IMR-90 (cell line): ENCODE data around the gene PKD1L1. TPM values are rescaled to one million over a fixed set of nuclear protein-coding genes. Genes with fewer than 3 reads are reported as not detected.

Source experiments
- ATAC-seq: fragments of 200-7000 bp; cut with Tn5 transposase; 2 replicates; pipeline ENCODE4 v1.9.1; 2020; ENCODE audit warnings: low read depth, mild to moderate bottlenecking, moderate library complexity
- BruUV-seq: library from RNA; stranded (reverse); fragments of 400-500 nt; replicated peaks from 2 replicates; lab custom pipeline; 2021; lab: Mats Ljungman, UMichigan
- CTCF ChIA-PET: fragments of 300-600 bp; formaldehyde crosslinking; extraction: SDS; loops from one replicate; lab custom pipeline; 2021; ENCODE audit warnings: antibody characterized with exemption; lab: Yijun Ruan, JAX
- POLR2A ChIA-PET: fragments of 300-600 bp; sonication (Branson Sonifier 250); formaldehyde crosslinking; loops from one replicate; lab custom pipeline; 2022; ENCODE audit warnings: antibody characterized with exemption; ENCODE audit not compliant: unreplicated experiment; lab: Charles Lee
- DNase-seq: peaks from one replicate; pipeline ENCODE4 v3.0.0; 2013
- H2AFZ ChIP-seq: replicated peaks from 2 replicates; pipeline ENCODE3; 2013; ENCODE audit warnings: low read length, mild to moderate bottlenecking; ENCODE audit not compliant: poor library complexity
- H2AK5ac ChIP-seq: 2 replicates; pipeline ENCODE4 v1.6.1; 2013; ENCODE audit warnings: low read depth, low read length, inconsistent platforms
- H2AK9ac ChIP-seq: replicated peaks from 2 replicates; pipeline ENCODE3; 2013; ENCODE audit warnings: mild to moderate bottlenecking, low read depth, low read length, moderate library complexity; ENCODE audit not compliant: poor library complexity
- H2BK120ac ChIP-seq: 2 replicates; pipeline ENCODE4 v1.6.1; 2013; ENCODE audit warnings: low read depth, low read length, inconsistent platforms
- H2BK15ac ChIP-seq: 3 replicates; pipeline ENCODE4 v1.6.1; 2013; ENCODE audit warnings: low read depth, low read length, inconsistent platforms
- H2BK20ac ChIP-seq: 2 replicates; pipeline ENCODE4 v1.6.1; 2013; ENCODE audit warnings: low read depth, mild to moderate bottlenecking, inconsistent platforms, low read length, moderate library complexity
- H2BK5ac ChIP-seq: 2 replicates; pipeline ENCODE4 v1.6.1; 2013; ENCODE audit warnings: mild to moderate bottlenecking, low read depth, low read length, inconsistent platforms; ENCODE audit not compliant: poor library complexity, severe bottlenecking
- H3K14ac ChIP-seq: replicated peaks from 2 replicates; pipeline ENCODE4 v1.6.1; 2013; ENCODE audit warnings: low read depth, low read length, inconsistent platforms
- H3K18ac ChIP-seq: 2 replicates; pipeline ENCODE4 v1.6.1; 2013; ENCODE audit warnings: low read depth, low read length, control low read depth
- H3K23ac ChIP-seq: 2 replicates; pipeline ENCODE4 v1.6.1; 2013; ENCODE audit warnings: low read depth, low read length, inconsistent platforms
- H3K27ac ChIP-seq: 2 replicates; pipeline ENCODE4 v1.5.1; 2013; ENCODE audit warnings: mild to moderate bottlenecking, control low read depth, low read length; ENCODE audit not compliant: insufficient read depth
- H3K27me3 ChIP-seq: 2 replicates; pipeline ENCODE4 v1.6.1; 2013; ENCODE audit warnings: low read length; ENCODE audit not compliant: control insufficient read depth, insufficient read depth
- H3K36me3 ChIP-seq: 2 replicates; pipeline ENCODE4 v1.6.1; 2013; ENCODE audit warnings: low read length, mixed read lengths; ENCODE audit not compliant: control insufficient read depth, insufficient read depth
- H3K4ac ChIP-seq: 2 replicates; pipeline ENCODE4 v1.6.1; 2013; ENCODE audit warnings: low read depth, low read length, inconsistent platforms
- H3K4me1 ChIP-seq: 2 replicates; pipeline ENCODE4 v1.6.1; 2013; ENCODE audit warnings: low read length, mixed read lengths; ENCODE audit not compliant: control insufficient read depth, insufficient read depth
- H3K4me2 ChIP-seq: 2 replicates; pipeline ENCODE4 v1.6.1; 2013; ENCODE audit warnings: low read depth, mild to moderate bottlenecking, control low read depth, low read length, moderate library complexity
- H3K4me3 ChIP-seq: 2 replicates; pipeline ENCODE4 v1.5.1; 2013; ENCODE audit warnings: low read depth, mild to moderate bottlenecking, control low read depth, low read length, moderate library complexity; ENCODE audit not compliant: insufficient read depth
- H3K56ac ChIP-seq: 2 replicates; pipeline ENCODE4 v1.6.1; 2013; ENCODE audit warnings: low read length, inconsistent platforms; ENCODE audit not compliant: insufficient read depth; ENCODE audit errors: extremely low read depth
- H3K79me1 ChIP-seq, 2 experiments: 2 replicates each; pipeline ENCODE4 v1.6.1; 2013; ENCODE audit warnings: low read length in 2 of 2, inconsistent platforms in 1 of 2, low read depth in 1 of 2
- H3K9ac ChIP-seq: 2 replicates; pipeline ENCODE4 v1.6.1; 2013; ENCODE audit warnings: low read depth, low read length, control low read depth
- H3K9me1 ChIP-seq: 2 replicates; pipeline ENCODE4 v1.6.1; 2013; ENCODE audit warnings: low read length, inconsistent platforms; ENCODE audit not compliant: insufficient read depth
- H3K9me3 ChIP-seq: 2 replicates; pipeline ENCODE4 v1.6.1; 2013; ENCODE audit warnings: low read length; ENCODE audit not compliant: control insufficient read depth, insufficient read depth
- H4K20me1 ChIP-seq: 2 replicates; pipeline ENCODE4 v1.6.1; 2013; ENCODE audit warnings: low read length, inconsistent platforms; ENCODE audit not compliant: insufficient read depth
- H4K5ac ChIP-seq: 2 replicates; pipeline ENCODE4 v1.6.1; 2013; ENCODE audit warnings: mild to moderate bottlenecking, low read depth, low read length, control low read depth
- H4K8ac ChIP-seq, 2 experiments: 2 replicates each; pipeline ENCODE4 v1.6.1; 2013; ENCODE audit warnings: low read depth in 2 of 2, low read length in 2 of 2, control low read depth in 1 of 2, inconsistent platforms in 1 of 2
- H4K91ac ChIP-seq: 2 replicates; pipeline ENCODE4 v1.6.1; 2013; ENCODE audit warnings: low read depth, low read length, inconsistent platforms; ENCODE audit not compliant: insufficient read depth
- BHLHE40 ChIP-seq: fragments of 150-350 bp; IDR thresholded peaks from 2 replicates; pipeline ENCODE4 v1.6.1; 2016; ENCODE audit warnings: mild to moderate bottlenecking, low read depth, low read length
- CEBPB ChIP-seq: IDR thresholded peaks from 2 replicates; pipeline ENCODE4 v1.6.1; 2012; ENCODE audit warnings: low read depth, low read length, improper control_type of control experiment
- CHD1 ChIP-seq: IDR thresholded peaks from 2 replicates; pipeline ENCODE4 v1.6.1; 2012; ENCODE audit warnings: low read depth, low read length, improper control_type of control experiment
- CTCF ChIP-seq: conservative IDR thresholded peaks from 2 replicates; pipeline ENCODE4 v1.5.1; 2012; ENCODE audit warnings: mild to moderate bottlenecking, low read depth, low read length, improper control_type of control experiment
- FOS ChIP-seq: fragments of 150-350 bp; IDR thresholded peaks from 2 replicates; pipeline ENCODE4 v1.6.1; 2016; ENCODE audit warnings: low read depth, low read length
- MAFK ChIP-seq: IDR thresholded peaks from 2 replicates; pipeline ENCODE4 v1.6.1; 2012; ENCODE audit warnings: low read depth, low read length, improper control_type of control experiment
- MAZ ChIP-seq: IDR thresholded peaks from 2 replicates; pipeline ENCODE4 v1.6.1; 2012; ENCODE audit warnings: low read depth, mild to moderate bottlenecking, low read length, improper control_type of control experiment, moderate library complexity, borderline replicate concordance
- MXI1 ChIP-seq: IDR thresholded peaks from 2 replicates; pipeline ENCODE4 v1.6.1; 2012; ENCODE audit warnings: low read depth, mild to moderate bottlenecking, low read length, moderate library complexity, borderline replicate concordance
- NFE2L2 ChIP-seq: fragments of 150-350 bp; IDR thresholded peaks from 2 replicates; pipeline ENCODE4 v1.6.1; 2016; ENCODE audit warnings: low read depth, mild to moderate bottlenecking, low read length
- POLR2A ChIP-seq: IDR thresholded peaks from 2 replicates; pipeline ENCODE4 v1.6.1; 2012; ENCODE audit warnings: mild to moderate bottlenecking, low read depth, low read length
- RAD21 ChIP-seq: IDR thresholded peaks from 2 replicates; pipeline ENCODE4 v1.6.1; 2012; ENCODE audit warnings: low read length, improper control_type of control experiment
- RCOR1 ChIP-seq: IDR thresholded peaks from 2 replicates; pipeline ENCODE4 v1.6.1; 2012; ENCODE audit warnings: mild to moderate bottlenecking, low read length, improper control_type of control experiment; ENCODE audit not compliant: insufficient replicate concordance
- RFX5 ChIP-seq: IDR thresholded peaks from 2 replicates; pipeline ENCODE4 v1.8.0; 2012; ENCODE audit warnings: low read depth, mild to moderate bottlenecking, low read length, moderate library complexity
- SMC3 ChIP-seq: fragments of 150-350 bp; IDR thresholded peaks from 2 replicates; pipeline ENCODE4 v1.6.1; 2016; ENCODE audit warnings: low read depth, mild to moderate bottlenecking, antibody characterized with exemption, low read length, moderate library complexity
- USF2 ChIP-seq: fragments of 150-350 bp; IDR thresholded peaks from 2 replicates; pipeline ENCODE4 v1.6.1; 2017; ENCODE audit warnings: mild to moderate bottlenecking, antibody characterized with exemption, low read length, low read depth
- WGBS, 2 experiments: methylation state at CpG; one replicate each; pipeline versions ENCODE4 v1.1.5 to v1.1.7; 2013; ENCODE audit warnings: missing lambda C conversion rate in 2 of 2; ENCODE audit not compliant: insufficient read length in 1 of 2; ENCODE audit errors: extremely low coverage in 2 of 2; 5-methylcytosine and 5-hydroxymethylcytosine counted together
- dilution Hi-C: fragments of 300-500 bp; cut with HindIII; formaldehyde crosslinking; loops from one replicate; pipeline ENCODE4 v1.14.3; 2018; ENCODE audit warnings: low sequenced_read_pairs; ENCODE audit not compliant: unreplicated experiment
- in situ Hi-C: fragments of 300-500 bp; cut with MboI; formaldehyde crosslinking; loops from 3 replicates; pipeline ENCODE4 v1.14.3; 2019; ENCODE audit warnings: low sequenced_read_pairs, inconsistent platforms, mixed read lengths
- intact Hi-C: fragments of 100-400 bp; cut with micrococcal nuclease; formaldehyde crosslinking; loops from 2 replicates; pipeline ENCODE4 v1.10.0; 2022
- polyA plus RNA-seq, 3 experiments: library from polyadenylated mRNA; depleted of rRNA; stranded (reverse); fragments of >200 nt; gene quantifications; 2 replicates each; pipeline ENCODE4 v1.2.3, GENCODE V29; 2012; ENCODE audit warnings: low replicate concordance in 1 of 3
- total RNA-seq: library from RNA; depleted of rRNA; stranded (reverse); fragments of >200 nt; gene quantifications from 2 replicates; pipeline ENCODE4 v1.2.3, GENCODE V29; 2012

PKD1L1 gene
- total and polyA plus RNA-seq, 2 of the 4 experiments (the other 2 are of a cell fraction), result under 0.01 to 0.15 TPM

- no peak overlapping the region for H3K9ac ChIP-seq
- no peaks in the 10 kb centered on the region for H4K20me1 ChIP-seq
- TF ChIP-seq FOS (no peak), RFX5 (no peak), USF2 (no peak), POLR2A (no peak), NFE2L2 (no peak), RCOR1 (no peak), MAFK (no peak), CHD1 (no peak), SMC3 (no peak), MXI1 (no peak), CTCF (no peak), BHLHE40 (no peak), CEBPB (no peak), MAZ (no peak), RAD21 (no peak)
- no peak overlapping the region for H2BK20ac ChIP-seq
- no peak overlapping the region for H2BK120ac ChIP-seq
- H3K14ac ChIP-seq, result no peak overlapping the region
- no peaks in the 10 kb centered on the region for H3K9me1 ChIP-seq
- no peak overlapping the region for H3K18ac ChIP-seq
- no peak overlapping the region for H3K23ac ChIP-seq
- BruUV-seq, result no TSS peak
- peaks cover 53% of the 10 kb centered on the region for H3K27me3 ChIP-seq
- H4K8ac ChIP-seq, result no peak overlapping the region
- H4K91ac ChIP-seq, result no peak overlapping the region
- no peak overlapping the region for H2BK15ac ChIP-seq
- H3K4me2 ChIP-seq, result no peak overlapping the region
- no peak overlapping the region for H2AK5ac ChIP-seq
- no peak overlapping the region for H3K4me3 ChIP-seq
- no peak overlapping the region for H2AK9ac ChIP-seq
- intact Hi-C loops (no loop called here), in situ Hi-C loops (no loop called here), dilution Hi-C loops (no loop called here)
- no peak overlapping the region for H4K5ac ChIP-seq
- no peaks in the 10 kb centered on the region for H3K9me3 ChIP-seq
- no peak overlapping the region for H3K27ac ChIP-seq
- 77% methylated on average over 6 of the region's 15 CpGs; no CpG with 5 or more reads in 1 of the 2 experiments for WGBS, 2 experiments
- no peaks in the 10 kb centered on the region for H3K79me1 ChIP-seq
- ChIA-PET POLR2A (no interaction called here), CTCF (no interaction called here)
- H2AFZ ChIP-seq, result no peak overlapping the region
- no peak for ATAC-seq
- DNase-seq, result no peak
- no peak overlapping the region for H2BK5ac ChIP-seq
- H3K4me1 ChIP-seq, result no peaks in the 10 kb centered on the region
- H3K4ac ChIP-seq, result no peak overlapping the region
- no peak overlapping the region for H3K56ac ChIP-seq
- no peaks in the 10 kb centered on the region for H3K36me3 ChIP-seq
These were observed 54.4 kb downstream of the PKD1L1 start for GRCh38 chr7:47893721-47894365.
